Measurements from ENCODE around the gene PROZ.

PROZ gene

GRCh38 chr13:113178070-113178895 is 19.8 kb downstream of the PROZ start:
- Histone ChIP-seq H3K4me3 (IDR thresholded peaks at IDR 0.05; ENCODE audit: insufficient read depth, low read depth, low read length) (no peak overlapping the region), H3K4me1 (ENCODE audit: low read depth, poor library complexity, severe bottlenecking) (no peaks in the 10 kb centered on the region), H3K9ac (no peak overlapping the region), H4K20me1 (ENCODE audit: insufficient read depth) (no peaks in the 10 kb centered on the region), H3K36me3 (ENCODE audit: insufficient read depth) (no peaks in the 10 kb centered on the region), H3K4me2 (no peak overlapping the region), H2AFZ (ENCODE audit: low read depth) (no peak overlapping the region), H3K27me3 (ENCODE audit: insufficient read depth, low read depth) (no peaks in the 10 kb centered on the region), H3K27ac (no peak overlapping the region), H3K79me2 (ENCODE audit: insufficient read depth, low read depth) (no peaks in the 10 kb centered on the region)
- TF ChIP-seq, protein P1, sequence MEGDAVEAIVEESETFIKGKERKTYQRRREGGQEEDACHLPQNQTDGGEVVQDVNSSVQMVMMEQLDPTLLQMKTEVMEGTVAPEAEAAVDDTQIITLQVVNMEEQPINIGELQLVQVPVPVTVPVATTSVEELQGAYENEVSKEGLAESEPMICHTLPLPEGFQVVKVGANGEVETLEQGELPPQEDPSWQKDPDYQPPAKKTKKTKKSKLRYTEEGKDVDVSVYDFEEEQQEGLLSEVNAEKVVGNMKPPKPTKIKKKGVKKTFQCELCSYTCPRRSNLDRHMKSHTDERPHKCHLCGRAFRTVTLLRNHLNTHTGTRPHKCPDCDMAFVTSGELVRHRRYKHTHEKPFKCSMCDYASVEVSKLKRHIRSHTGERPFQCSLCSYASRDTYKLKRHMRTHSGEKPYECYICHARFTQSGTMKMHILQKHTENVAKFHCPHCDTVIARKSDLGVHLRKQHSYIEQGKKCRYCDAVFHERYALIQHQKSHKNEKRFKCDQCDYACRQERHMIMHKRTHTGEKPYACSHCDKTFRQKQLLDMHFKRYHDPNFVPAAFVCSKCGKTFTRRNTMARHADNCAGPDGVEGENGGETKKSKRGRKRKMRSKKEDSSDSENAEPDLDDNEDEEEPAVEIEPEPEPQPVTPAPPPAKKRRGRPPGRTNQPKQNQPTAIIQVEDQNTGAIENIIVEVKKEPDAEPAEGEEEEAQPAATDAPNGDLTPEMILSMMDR (conservative IDR thresholded peaks at IDR 0.05; ENCODE audit: low read depth, low read length): no peak

GRCh38 chr13:113178896-113179167 is 20.4 kb downstream of the PROZ start:
- Histone ChIP-seq H3K27ac (no peak overlapping the region), H3K4me3 (IDR thresholded peaks at IDR 0.05; ENCODE audit: insufficient read depth, low read depth, low read length) (no peak overlapping the region), H3K79me2 (ENCODE audit: insufficient read depth, low read depth) (no peaks in the 10 kb centered on the region), H3K36me3 (ENCODE audit: insufficient read depth) (no peaks in the 10 kb centered on the region), H4K20me1 (ENCODE audit: insufficient read depth) (no peaks in the 10 kb centered on the region), H3K4me1 (ENCODE audit: low read depth, poor library complexity, severe bottlenecking) (no peaks in the 10 kb centered on the region), H3K27me3 (ENCODE audit: insufficient read depth, low read depth) (no peaks in the 10 kb centered on the region), H3K4me2 (no peak overlapping the region), H3K9ac (no peak overlapping the region), H2AFZ (ENCODE audit: low read depth) (no peak overlapping the region)
- TF ChIP-seq, protein P1 (conservative IDR thresholded peaks at IDR 0.05; ENCODE audit: low read depth, low read length): no peak

- H3K79me2 ChIP-seq (ENCODE audit: insufficient read depth, low read depth): no peaks in the 10 kb centered on the region
- no peak overlapping the region for H2AFZ ChIP-seq (ENCODE audit: low read depth)
- H3K27ac ChIP-seq: no peak overlapping the region
- TF ChIP-seq, protein P1 (conservative IDR thresholded peaks at IDR 0.05; ENCODE audit: low read depth, low read length): no peak
- H3K9ac ChIP-seq: no peak overlapping the region
- no peaks in the 10 kb centered on the region for H3K36me3 ChIP-seq (ENCODE audit: insufficient read depth)
- no peaks in the 10 kb centered on the region for H3K27me3 ChIP-seq (ENCODE audit: insufficient read depth, low read depth)
- H4K20me1 ChIP-seq (ENCODE audit: insufficient read depth): no peaks in the 10 kb centered on the region
- H3K4me1 ChIP-seq (ENCODE audit: low read depth, poor library complexity, severe bottlenecking): no peaks in the 10 kb centered on the region
- no peak overlapping the region for H3K4me2 ChIP-seq
- no peak overlapping the region for H3K4me3 ChIP-seq (IDR thresholded peaks at IDR 0.05; ENCODE audit: insufficient read depth, low read depth, low read length)
These were observed 21.2 kb downstream of the PROZ start for GRCh38 chr13:113179374-113180230.

DNA sequence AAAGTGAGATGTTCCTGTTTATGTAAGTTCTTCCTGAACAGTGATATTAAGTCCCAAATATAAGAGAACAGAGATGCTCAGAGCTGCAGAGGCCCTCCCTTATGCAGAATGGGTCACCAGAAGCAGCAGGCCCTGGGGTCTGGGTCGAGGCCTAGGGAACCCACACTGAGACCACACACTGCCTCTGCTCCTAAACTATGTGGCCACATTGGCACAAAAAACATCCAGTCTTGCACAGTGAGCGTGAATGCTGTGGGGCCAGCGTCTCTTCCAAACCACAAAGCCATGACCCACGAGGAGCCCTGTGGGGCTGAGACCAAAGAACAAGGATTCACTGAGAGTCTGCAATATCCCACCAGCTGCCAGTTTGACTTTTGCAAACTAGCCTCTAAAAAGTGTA is 23.6 kb downstream of the PROZ start:
- H3K4me1 ChIP-seq (ENCODE audit: low read depth, poor library complexity, severe bottlenecking): peaks cover 20% of the 10 kb centered on the region
- no peak overlapping the region for H2AFZ ChIP-seq (ENCODE audit: low read depth)
- no peak overlapping the region for H3K4me3 ChIP-seq (IDR thresholded peaks at IDR 0.05; ENCODE audit: insufficient read depth, low read depth, low read length)
- no peaks in the 10 kb centered on the region for H3K27me3 ChIP-seq (ENCODE audit: insufficient read depth, low read depth)
- H3K27ac ChIP-seq: no peak overlapping the region
- TF ChIP-seq, protein P1 (conservative IDR thresholded peaks at IDR 0.05; ENCODE audit: low read depth, low read length): no peak
- no peak overlapping the region for H3K9ac ChIP-seq
- no peaks in the 10 kb centered on the region for H3K36me3 ChIP-seq (ENCODE audit: insufficient read depth)
- H3K79me2 ChIP-seq (ENCODE audit: insufficient read depth, low read depth): no peaks in the 10 kb centered on the region; the same call in 1 of the 2 replicates
- no peaks in the 10 kb centered on the region for H4K20me1 ChIP-seq (ENCODE audit: insufficient read depth)
- H3K4me2 ChIP-seq: no peak overlapping the region
